Measurements from ENCODE around the gene CBLC.

CBLC gene

DNA sequence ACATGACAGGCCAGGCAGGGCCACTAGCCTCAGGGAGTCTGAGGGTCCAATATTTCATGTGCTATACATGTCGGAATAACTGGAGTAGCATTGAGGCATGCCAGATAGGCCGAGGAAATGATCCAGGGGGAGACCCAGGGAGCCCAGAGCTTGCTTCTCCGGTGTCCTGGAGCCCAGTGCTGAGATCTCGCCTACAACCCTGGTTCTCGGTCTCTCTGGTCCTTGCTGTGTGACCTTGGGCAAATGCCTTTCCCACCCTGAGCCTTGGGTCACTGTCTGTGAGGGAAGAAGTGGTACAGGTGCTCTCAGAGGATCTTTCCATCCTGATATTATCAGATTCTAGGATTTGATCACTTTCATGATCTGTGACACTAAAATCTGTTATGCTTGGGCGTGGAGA, 11.3 kb downstream of the CBLC start:
- no peak for TF ChIP-seq POLR2AphosphoS5 (IDR thresholded peaks at IDR 0.05; ENCODE audit: low read depth, low read length)
- TF ChIP-seq SIN3A (IDR thresholded peaks at IDR 0.05; ENCODE audit: borderline replicate concordance, insufficient read depth, low read length) = no peak
- TF ChIP-seq, protein P1, sequence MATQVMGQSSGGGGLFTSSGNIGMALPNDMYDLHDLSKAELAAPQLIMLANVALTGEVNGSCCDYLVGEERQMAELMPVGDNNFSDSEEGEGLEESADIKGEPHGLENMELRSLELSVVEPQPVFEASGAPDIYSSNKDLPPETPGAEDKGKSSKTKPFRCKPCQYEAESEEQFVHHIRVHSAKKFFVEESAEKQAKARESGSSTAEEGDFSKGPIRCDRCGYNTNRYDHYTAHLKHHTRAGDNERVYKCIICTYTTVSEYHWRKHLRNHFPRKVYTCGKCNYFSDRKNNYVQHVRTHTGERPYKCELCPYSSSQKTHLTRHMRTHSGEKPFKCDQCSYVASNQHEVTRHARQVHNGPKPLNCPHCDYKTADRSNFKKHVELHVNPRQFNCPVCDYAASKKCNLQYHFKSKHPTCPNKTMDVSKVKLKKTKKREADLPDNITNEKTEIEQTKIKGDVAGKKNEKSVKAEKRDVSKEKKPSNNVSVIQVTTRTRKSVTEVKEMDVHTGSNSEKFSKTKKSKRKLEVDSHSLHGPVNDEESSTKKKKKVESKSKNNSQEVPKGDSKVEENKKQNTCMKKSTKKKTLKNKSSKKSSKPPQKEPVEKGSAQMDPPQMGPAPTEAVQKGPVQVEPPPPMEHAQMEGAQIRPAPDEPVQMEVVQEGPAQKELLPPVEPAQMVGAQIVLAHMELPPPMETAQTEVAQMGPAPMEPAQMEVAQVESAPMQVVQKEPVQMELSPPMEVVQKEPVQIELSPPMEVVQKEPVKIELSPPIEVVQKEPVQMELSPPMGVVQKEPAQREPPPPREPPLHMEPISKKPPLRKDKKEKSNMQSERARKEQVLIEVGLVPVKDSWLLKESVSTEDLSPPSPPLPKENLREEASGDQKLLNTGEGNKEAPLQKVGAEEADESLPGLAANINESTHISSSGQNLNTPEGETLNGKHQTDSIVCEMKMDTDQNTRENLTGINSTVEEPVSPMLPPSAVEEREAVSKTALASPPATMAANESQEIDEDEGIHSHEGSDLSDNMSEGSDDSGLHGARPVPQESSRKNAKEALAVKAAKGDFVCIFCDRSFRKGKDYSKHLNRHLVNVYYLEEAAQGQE (IDR thresholded peaks at IDR 0.05; ENCODE audit: insufficient read depth in 1 of 2, low read depth in 2 of 2, low read length in 2 of 2) = no peak
- no peak for TF ChIP-seq TAF1 (IDR thresholded peaks at IDR 0.05; ENCODE audit: borderline replicate concordance, insufficient read depth, low read length)
- TF ChIP-seq FOXP2 (optimal IDR thresholded peaks at IDR 0.05; ENCODE audit: borderline replicate concordance, extremely low read depth, extremely low read length, insufficient read depth) = no peak

DNA sequence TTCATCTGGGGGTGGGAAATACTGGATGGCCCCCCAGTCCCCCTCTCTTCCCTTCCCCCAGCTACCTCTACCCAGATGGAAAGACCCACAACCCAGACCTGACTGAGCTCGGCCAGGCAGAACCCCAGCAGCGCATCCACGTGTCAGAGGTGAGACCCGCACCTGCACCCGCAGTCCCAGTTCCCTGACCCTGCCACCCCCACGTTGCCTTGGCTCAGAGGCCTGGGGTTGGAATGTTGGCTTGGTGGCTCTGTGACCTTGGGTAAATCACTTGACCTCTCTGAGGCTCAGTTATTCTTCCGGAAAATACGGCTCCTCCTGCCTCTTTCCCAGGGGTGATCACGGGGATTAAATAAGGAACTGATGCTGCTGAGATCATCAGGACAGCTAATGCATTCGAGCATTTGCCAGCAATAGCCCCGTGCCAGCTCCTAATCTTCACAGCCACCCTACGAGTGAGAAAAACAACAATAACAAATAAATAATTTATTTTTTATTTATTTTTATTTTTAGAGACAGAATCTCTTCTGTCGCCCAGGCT, 12.3 kb downstream of the CBLC start:
- TF ChIP-seq FOXP2 (optimal IDR thresholded peaks at IDR 0.05; ENCODE audit: borderline replicate concordance, extremely low read depth, extremely low read length, insufficient read depth) = no peak
- no peak for TF ChIP-seq POLR2AphosphoS5 (IDR thresholded peaks at IDR 0.05; ENCODE audit: low read depth, low read length)
- TF ChIP-seq, protein P1 (IDR thresholded peaks at IDR 0.05; ENCODE audit: insufficient read depth in 1 of 2, low read depth in 2 of 2, low read length in 2 of 2) = no peak
- TF ChIP-seq SIN3A (IDR thresholded peaks at IDR 0.05; ENCODE audit: borderline replicate concordance, insufficient read depth, low read length) = no peak
- TF ChIP-seq TAF1 (IDR thresholded peaks at IDR 0.05; ENCODE audit: borderline replicate concordance, insufficient read depth, low read length) = no peak

DNA sequence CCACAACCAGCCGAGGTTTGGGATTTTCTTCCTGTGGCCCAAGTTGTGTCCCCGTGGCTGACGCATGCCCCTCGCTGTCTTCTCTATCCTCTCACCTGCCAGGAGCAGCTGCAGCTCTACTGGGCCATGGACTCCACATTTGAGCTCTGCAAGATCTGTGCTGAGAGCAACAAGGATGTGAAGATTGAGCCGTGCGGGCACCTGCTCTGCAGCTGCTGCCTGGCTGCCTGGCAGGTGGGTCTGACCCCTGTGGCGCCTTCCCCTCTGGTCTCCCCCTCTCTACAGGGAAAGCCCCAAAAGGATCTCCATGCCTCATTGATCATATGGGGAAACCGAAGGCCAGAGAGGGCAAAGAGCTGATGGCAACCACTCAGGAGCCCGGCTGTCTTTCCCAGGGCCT, 14.6 kb downstream of the CBLC start:
- TF ChIP-seq SIN3A (IDR thresholded peaks at IDR 0.05; ENCODE audit: borderline replicate concordance, insufficient read depth, low read length) = no peak
- no peak for TF ChIP-seq FOXP2 (optimal IDR thresholded peaks at IDR 0.05; ENCODE audit: borderline replicate concordance, extremely low read depth, extremely low read length, insufficient read depth)
- TF ChIP-seq, protein P1 (IDR thresholded peaks at IDR 0.05; ENCODE audit: insufficient read depth in 1 of 2, low read depth in 2 of 2, low read length in 2 of 2) = no peak
- no peak for TF ChIP-seq POLR2AphosphoS5 (IDR thresholded peaks at IDR 0.05; ENCODE audit: low read depth, low read length)
- no peak for TF ChIP-seq TAF1 (IDR thresholded peaks at IDR 0.05; ENCODE audit: borderline replicate concordance, insufficient read depth, low read length)

DNA sequence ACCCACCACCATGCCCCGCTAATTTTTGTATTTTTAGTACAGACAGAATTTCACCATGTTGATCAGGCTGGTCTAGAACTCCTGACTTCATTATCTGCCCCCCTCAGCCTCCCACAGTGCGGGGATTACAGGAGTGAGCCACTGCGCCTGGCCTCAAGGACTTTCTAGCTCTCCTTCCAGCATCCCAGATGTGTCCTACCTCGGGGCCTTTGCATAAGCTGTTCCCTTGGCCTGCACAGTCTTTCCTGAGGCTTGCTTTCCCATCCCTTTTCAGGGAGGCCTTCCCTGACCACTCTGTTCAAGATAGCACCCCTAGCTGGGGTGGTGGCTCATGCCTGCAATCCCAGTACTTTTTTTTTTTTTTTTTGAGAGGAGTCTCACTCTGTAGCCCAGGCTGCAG, 16.9 kb downstream of the CBLC start:
- TF ChIP-seq FOXP2 (optimal IDR thresholded peaks at IDR 0.05; ENCODE audit: borderline replicate concordance, extremely low read depth, extremely low read length, insufficient read depth) (no peak), TAF1 (IDR thresholded peaks at IDR 0.05; ENCODE audit: borderline replicate concordance, insufficient read depth, low read length) (no peak), POLR2AphosphoS5 (IDR thresholded peaks at IDR 0.05; ENCODE audit: low read depth, low read length) (no peak), SIN3A (IDR thresholded peaks at IDR 0.05; ENCODE audit: borderline replicate concordance, insufficient read depth, low read length) (no peak)
- TF ChIP-seq, protein P1 (IDR thresholded peaks at IDR 0.05; ENCODE audit: insufficient read depth in 1 of 2, low read depth in 2 of 2, low read length in 2 of 2) = no peak
